ENCODE data around the gene FXYD7.

Gene FXYD7

DNA sequence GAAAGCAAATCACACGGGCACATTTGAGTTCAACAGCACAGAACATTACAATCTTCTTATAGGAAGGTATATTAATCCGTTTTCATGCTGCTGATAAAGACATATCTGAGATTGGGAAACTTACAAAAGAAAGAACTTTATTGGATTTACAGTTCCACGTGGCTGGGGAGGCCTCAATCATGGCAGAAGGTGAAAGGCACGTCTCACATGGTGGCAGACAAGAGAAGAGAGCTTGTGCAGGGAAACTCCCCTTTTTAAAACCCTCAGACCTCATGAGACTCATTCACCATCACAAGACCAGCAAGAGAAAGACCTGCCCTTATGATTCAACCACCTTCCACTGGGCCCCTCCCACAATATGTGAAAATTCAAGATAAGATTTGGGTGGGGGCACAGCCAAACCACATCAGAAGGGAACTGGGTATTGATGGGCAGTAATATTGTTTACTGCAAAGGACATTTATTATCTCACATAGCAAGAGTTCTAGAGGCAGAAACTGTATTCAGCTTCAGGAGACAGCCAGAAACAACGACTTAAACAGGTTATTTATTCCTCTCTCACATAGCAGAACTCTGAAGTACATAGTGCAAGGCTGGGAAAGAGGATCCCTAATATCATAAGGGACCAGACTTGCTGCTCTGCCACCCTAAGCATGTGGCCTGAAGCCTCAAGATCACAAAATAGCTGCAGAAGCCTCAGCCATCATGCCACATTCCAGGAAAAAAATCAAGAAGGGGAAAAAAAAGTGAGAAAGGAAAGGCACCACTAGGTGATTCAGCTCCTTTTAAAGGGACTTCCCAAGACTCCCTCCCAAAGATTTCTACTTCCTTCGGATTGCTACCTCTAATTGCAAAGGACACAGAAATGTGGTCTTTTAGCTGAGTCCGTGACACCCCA is 34.6 kb downstream of the FXYD7 start:
- Histone ChIP-seq H3K4me1 (ENCODE audit: control insufficient read depth in 1 of 2, insufficient read depth in 1 of 2, low read depth in 1 of 2, low read length in 1 of 2) (no peaks in the 10 kb centered on the region), H3K36me3 (peaks cover 3% of the 10 kb centered on the region), H3K9me3 (no peaks in the 10 kb centered on the region), H3K4me3 (ENCODE audit: low read depth in 1 of 2, low read length in 1 of 2) (no peak overlapping the region), H3K27ac (no peak overlapping the region), H3K27me3 (no peaks in the 10 kb centered on the region)
- TF ChIP-seq, protein P1, sequence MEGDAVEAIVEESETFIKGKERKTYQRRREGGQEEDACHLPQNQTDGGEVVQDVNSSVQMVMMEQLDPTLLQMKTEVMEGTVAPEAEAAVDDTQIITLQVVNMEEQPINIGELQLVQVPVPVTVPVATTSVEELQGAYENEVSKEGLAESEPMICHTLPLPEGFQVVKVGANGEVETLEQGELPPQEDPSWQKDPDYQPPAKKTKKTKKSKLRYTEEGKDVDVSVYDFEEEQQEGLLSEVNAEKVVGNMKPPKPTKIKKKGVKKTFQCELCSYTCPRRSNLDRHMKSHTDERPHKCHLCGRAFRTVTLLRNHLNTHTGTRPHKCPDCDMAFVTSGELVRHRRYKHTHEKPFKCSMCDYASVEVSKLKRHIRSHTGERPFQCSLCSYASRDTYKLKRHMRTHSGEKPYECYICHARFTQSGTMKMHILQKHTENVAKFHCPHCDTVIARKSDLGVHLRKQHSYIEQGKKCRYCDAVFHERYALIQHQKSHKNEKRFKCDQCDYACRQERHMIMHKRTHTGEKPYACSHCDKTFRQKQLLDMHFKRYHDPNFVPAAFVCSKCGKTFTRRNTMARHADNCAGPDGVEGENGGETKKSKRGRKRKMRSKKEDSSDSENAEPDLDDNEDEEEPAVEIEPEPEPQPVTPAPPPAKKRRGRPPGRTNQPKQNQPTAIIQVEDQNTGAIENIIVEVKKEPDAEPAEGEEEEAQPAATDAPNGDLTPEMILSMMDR (IDR thresholded peaks at IDR 0.05) = no peak

DNA sequence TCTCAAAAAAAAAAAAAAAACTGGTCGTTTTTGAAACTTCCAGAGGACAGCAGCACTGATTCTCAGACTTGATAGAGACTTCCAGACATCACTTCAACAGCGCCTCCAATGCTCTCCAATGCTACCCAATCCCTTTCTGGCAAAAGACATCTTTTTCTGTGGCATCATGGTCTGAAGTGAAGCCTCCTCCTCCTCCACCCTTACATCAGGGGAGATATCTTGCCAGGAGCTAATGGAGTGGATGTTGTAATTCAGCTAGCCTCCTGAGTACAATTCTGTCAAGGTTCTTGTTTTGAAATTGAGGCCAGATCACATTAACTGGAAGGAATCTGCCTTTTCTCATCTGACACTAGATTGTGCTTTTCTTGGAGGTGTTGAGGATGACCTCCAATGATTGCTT is 35.6 kb downstream of the FXYD7 start:
- Histone ChIP-seq H3K27ac (no peak overlapping the region), H3K4me1 (ENCODE audit: control insufficient read depth in 1 of 2, insufficient read depth in 1 of 2, low read depth in 1 of 2, low read length in 1 of 2) (no peaks in the 10 kb centered on the region), H3K36me3 (no peaks in the 10 kb centered on the region), H3K9me3 (no peaks in the 10 kb centered on the region), H3K27me3 (no peaks in the 10 kb centered on the region), H3K4me3 (ENCODE audit: low read depth in 1 of 2, low read length in 1 of 2) (no peak overlapping the region)
- TF ChIP-seq, protein P1 (IDR thresholded peaks at IDR 0.05) = no peak

DNA sequence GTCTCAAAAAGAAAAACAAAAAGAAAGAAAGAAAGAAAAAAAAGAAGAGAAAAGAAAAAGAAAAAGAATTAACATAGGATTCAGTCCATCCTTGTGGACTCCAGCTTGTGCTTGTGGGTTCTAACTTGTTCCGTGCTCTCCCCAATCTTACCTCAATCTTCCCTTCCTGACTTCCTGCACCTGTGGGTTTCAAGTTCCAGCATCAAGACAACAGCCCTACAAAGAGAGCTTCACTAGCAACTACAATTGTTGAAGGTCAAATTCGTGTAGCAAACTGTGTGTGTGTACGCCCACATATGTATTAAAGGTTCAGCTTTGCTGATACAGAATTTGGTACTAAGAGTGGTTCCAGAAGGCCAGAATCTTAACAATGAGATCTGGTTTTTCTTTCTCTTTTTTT is 36.8 kb downstream of the FXYD7 start:
- TF ChIP-seq, protein P1 (IDR thresholded peaks at IDR 0.05) = no peak
- Histone ChIP-seq H3K27ac (no peak overlapping the region), H3K36me3 (no peaks in the 10 kb centered on the region), H3K9me3 (no peaks in the 10 kb centered on the region), H3K27me3 (no peaks in the 10 kb centered on the region), H3K4me3 (ENCODE audit: low read depth in 1 of 2, low read length in 1 of 2) (no peak overlapping the region), H3K4me1 (ENCODE audit: control insufficient read depth in 1 of 2, insufficient read depth in 1 of 2, low read depth in 1 of 2, low read length in 1 of 2) (no peaks in the 10 kb centered on the region)

DNA sequence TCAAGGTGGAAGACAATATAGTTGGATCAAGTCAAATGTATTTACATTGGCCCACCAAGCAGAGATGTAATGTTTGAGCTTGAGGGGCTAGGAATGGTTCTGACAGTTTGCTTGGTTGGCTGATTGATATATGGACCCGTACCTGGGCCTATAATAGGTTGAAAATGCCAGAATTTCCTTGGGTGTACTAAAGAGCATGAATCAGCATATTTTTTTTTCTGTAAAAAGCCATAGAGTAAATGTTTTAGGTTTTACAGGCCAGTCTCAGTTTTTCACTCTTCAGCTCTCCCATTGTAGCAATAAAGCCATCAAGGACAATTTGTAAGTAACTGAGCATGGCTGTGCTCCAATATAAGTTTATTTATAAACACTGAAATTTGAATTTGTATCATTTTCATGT is 38.3 kb downstream of the FXYD7 start:
- no peaks in the 10 kb centered on the region for H3K27me3 ChIP-seq
- H3K4me1 ChIP-seq (ENCODE audit: control insufficient read depth in 1 of 2, insufficient read depth in 1 of 2, low read depth in 1 of 2, low read length in 1 of 2) = no peaks in the 10 kb centered on the region
- TF ChIP-seq, protein P1 (IDR thresholded peaks at IDR 0.05) = no peak
- no peak overlapping the region for H3K4me3 ChIP-seq (ENCODE audit: low read depth in 1 of 2, low read length in 1 of 2)
- no peaks in the 10 kb centered on the region for H3K36me3 ChIP-seq
- H3K27ac ChIP-seq = no peak overlapping the region
- H3K9me3 ChIP-seq = no peaks in the 10 kb centered on the region

DNA sequence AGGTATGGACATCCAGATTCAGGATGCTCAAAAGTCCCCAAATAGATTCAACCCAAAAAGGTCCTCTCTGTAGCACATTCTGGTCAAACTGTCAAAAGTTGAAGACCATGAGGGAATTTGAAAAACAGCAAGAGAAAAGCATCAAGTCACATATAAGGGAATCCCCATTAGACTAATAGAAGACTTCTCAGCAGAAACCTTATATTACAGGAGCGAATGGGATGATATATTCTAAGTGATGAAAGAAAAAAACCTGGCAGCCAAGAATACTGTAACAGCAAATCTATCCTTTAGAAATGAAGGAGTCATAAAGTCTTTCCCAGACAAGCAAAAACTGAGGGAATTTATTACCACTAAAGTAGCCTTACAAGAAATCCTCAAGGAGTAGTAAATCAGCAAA is 41.2 kb downstream of the FXYD7 start:
- Histone ChIP-seq H3K36me3 (no peaks in the 10 kb centered on the region), H3K27me3 (no peaks in the 10 kb centered on the region), H3K9me3 (no peaks in the 10 kb centered on the region), H3K4me1 (ENCODE audit: control insufficient read depth in 1 of 2, insufficient read depth in 1 of 2, low read depth in 1 of 2, low read length in 1 of 2) (no peaks in the 10 kb centered on the region), H3K27ac (no peak overlapping the region), H3K4me3 (ENCODE audit: low read depth in 1 of 2, low read length in 1 of 2) (no peak overlapping the region)
- TF ChIP-seq, protein P1 (IDR thresholded peaks at IDR 0.05) = no peak
